GM21786 (cell line): Measurements from ENCODE around the gene MINDY1.

Experiments
- ATAC-seq: cut with Tn5 transposase; IDR thresholded peaks from one replicate; pipeline ENCODE4 v1.9.1; 2021; ENCODE audit not compliant: unreplicated experiment

MINDY1 gene

DNA sequence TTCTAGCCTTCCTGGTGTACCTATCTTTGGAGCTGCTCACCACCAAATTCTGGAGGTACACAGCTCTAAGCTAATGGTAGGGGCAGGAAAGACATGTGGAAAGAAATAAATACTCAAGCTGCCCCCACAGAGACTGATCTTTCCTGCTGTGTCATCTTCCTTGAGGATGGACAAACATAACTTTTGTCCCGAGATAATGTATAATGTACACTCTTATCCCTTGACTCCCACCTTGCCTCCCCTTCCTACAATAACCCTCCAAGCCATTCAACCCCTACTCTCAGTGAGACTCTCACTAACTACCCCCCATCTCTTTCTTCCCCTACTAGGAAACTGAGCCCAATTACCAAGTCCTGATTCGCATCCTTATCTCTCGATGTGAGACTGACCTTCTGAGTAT lies 12.5 kb downstream of the MINDY1 start:
- no peak for ATAC-seq

- no peak for ATAC-seq
These were observed 14.1 kb downstream of the MINDY1 start for GRCh38 chr1:150992626-150993025.

- no peak for ATAC-seq
These were observed 18.8 kb downstream of the MINDY1 start for GRCh38 chr1:150987924-150988323.

- no peak for ATAC-seq
These were observed 21.4 kb downstream of the MINDY1 start for GRCh38 chr1:150985179-150985825.

GRCh38 chr1:150981805-150982712 lies 24.6 kb downstream of the MINDY1 start, which contains the start of gene ANXA9:
TSS of gene ANXA9 (plus strand) at chr1:150982292. CDS start at chr1:150983106, 814 bp downstream.
- no peak for ATAC-seq

- no peak for ATAC-seq
These were observed 25.4 kb downstream of the MINDY1 start for GRCh38 chr1:150981177-150981804.

DNA sequence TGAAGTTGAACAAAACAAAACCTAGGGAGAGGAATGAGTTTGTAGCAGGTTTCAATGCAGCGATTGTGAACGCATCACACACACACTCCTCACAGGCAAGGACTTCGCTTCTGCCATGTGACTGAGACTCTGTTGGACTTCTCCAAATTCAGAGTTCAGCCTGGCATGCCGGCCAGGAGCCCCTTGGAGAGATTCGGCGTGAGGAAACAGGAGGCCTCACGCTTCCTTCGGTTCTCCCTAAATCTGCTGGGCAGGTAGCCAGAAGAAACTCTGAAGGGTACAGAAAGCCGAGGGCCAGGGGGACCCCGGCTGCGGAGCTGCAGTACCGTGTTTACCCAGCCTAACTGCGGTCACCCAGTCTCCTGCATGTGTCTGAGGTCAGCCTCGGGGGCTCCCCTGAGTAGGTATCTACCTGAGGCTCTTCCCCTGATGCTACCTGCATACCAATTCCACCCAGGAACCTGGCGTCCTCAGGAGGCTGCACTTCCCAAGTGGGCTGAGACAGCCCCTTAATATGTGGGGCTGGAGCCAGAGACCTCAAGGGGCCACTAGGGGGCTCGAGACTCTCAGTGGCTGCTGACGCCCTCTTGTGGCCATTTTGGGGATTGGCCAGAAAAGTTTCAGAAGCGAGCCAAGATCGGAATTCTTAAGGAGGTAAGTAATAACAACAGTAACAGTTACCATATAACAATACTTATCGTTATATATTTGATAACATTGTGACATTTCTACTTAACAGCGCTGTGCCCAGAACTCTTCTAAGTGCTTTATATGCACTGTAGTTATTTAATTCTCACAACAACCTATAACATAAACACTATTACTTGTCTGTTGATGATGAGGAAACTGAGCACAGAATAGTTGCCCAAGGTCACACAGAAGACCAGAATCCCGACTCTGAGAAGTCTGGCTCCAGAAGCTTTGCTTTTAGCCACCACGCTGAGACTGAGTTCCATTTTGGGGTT lies 27.3 kb downstream of the MINDY1 start:
- ATAC-seq = no peak

DNA sequence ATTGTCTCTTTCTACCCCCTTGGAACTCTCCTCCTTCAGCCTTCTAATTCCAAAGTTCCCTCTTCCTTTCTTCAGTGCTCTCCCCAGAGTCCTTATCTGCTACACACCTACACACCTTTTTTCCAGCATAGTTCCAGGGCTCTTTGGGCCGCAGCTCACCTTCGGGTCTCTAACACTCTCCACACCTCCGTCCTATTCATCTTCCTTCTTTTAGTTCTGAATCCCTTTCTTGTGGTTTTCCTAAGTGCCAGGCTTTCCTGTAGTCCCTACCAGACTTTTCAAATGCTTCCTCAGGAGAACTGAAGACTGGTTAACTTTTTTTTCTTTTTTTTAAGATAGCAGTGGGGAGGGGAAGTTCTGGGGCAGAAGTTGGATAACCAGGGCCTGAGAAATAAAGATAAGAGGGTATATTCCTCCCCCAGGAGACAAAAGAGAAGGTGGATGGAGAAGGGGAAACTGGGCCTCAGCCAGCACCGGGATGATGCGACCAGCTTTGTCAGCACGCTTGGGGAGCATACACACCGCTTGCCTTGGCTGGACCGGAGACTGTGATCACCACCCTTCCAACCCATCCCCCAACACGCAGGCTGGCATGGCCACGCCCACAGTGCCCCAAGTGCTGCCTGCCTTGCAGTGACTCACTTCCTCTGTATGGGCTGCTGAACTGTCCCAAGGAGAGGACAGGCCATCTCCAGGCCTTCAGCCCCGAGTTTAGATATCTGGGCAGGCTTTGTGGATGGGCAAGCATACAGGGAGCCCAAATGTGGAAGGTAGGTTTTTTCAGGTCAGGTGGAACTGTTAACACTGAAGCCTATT lies 29.6 kb downstream of the MINDY1 start:
- no peak for ATAC-seq

- no peak for ATAC-seq
These were observed 30.3 kb downstream of the MINDY1 start for GRCh38 chr1:150976401-150976821.

- ATAC-seq = no peak
These were observed 31.9 kb downstream of the MINDY1 start, which contains the start of gene CERS2 for GRCh38 chr1:150974580-150975478. TSS of gene CERS2 (minus strand) at chr1:150974835. CDS start at chr1:150969090, 5,745 bp downstream.

- ATAC-seq = no peak
These were observed 32.7 kb downstream of the MINDY1 start for GRCh38 chr1:150973836-150974579.

GRCh38 chr1:150973258-150973835 lies 33.4 kb downstream of the MINDY1 start:
- no peak for ATAC-seq

DNA sequence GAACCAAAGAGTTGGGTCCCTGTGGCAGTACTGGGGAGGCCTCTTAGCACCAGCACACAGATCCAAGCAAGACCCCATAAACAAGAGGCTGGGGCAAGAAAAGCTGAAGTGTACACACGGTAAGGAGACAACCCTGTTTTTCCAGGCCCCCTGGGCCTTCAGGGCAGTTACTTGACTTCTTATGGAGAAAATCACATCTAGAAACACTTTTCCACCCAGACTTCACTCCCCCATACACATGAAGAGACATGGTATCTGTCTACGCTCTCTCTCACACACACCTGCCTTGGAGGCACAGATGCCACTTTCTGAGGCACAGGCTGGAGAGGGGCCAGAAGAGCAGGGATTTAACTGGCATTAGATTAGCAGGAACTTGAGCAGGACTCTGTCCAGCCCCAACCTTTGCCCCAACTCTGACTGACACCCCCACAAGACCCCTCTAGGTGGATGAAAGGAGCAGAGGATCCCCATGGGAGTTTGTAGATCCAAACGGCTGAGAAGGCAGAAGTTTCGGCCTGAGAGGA lies 34.2 kb downstream of the MINDY1 start:
- ATAC-seq = no peak

DNA sequence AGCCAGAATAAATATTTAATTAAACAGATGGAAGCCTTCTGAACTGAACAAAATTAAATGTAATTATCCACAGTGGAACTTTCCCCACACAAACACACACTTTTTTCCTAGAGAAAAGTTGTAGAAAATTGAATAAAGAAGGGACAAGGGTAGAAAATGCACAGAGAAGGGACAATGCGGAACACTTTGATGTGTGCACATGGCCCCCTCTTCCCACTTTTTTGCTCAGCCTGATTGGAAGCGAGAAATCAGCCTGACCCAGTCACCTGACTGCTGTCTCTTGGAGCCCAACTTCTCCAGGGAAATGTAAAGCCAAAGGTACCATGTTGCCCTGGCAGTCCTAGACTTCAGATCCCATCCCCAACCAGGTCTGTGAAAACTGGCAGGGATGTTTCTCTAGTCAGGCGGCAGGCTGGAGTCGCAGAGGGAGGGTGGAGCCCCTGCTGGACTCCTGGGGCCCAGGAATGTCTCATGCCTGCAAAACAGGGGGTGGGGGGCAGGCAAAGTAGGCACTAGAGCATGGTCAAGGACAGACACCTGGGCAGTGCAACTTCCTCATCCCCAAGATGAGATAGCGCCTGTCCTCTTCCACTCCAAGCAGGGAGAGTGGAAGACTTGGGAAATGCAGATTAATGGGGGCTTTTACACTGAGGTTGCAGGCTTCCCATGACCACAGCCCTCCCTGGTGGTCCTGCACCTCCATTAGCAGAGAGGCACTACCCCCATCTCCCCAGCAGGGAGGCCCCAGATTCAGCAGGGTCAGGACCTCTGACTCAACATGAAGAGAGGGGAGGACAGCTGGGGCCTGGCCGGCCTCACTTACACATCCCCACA lies 34.9 kb downstream of the MINDY1 start:
- no peak for ATAC-seq

GRCh38 chr1:150970808-150971582 lies 35.7 kb downstream of the MINDY1 start:
- no peak for ATAC-seq

DNA sequence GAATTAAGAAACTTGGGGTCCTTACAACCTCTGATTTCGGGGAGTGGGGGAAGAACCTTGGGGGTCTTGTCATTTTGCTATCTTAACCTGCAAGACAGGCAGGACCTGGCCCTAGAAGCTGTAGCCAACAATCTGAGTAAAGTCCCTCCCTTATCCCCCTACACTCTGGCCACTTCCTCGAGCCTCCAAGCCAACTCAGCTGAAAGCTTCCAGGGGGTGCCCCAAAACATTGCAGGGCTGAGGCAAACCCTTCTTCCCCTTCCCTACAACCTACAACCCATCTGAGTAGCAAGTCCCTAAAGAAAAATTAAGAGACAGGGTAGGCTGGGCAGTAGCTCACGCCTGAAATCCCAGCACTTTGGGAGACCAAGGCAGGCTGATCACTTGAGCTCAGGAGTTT lies 37.1 kb downstream of the MINDY1 start:
- no peak for ATAC-seq
